ENCODE data around the gene RAB12.
"Not testable (repeated sequence)": the region's sequence is repeated elsewhere in the genome, so short reads cannot be mapped to it uniquely, and the experiment has no call there.

Gene RAB12, protein sequence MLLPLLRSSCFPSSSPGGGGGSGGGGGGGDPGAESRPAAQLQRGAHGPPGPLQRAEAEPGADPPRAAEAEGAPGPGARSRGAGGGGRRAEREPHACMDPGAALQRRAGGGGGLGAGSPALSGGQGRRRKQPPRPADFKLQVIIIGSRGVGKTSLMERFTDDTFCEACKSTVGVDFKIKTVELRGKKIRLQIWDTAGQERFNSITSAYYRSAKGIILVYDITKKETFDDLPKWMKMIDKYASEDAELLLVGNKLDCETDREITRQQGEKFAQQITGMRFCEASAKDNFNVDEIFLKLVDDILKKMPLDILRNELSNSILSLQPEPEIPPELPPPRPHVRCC

DNA sequence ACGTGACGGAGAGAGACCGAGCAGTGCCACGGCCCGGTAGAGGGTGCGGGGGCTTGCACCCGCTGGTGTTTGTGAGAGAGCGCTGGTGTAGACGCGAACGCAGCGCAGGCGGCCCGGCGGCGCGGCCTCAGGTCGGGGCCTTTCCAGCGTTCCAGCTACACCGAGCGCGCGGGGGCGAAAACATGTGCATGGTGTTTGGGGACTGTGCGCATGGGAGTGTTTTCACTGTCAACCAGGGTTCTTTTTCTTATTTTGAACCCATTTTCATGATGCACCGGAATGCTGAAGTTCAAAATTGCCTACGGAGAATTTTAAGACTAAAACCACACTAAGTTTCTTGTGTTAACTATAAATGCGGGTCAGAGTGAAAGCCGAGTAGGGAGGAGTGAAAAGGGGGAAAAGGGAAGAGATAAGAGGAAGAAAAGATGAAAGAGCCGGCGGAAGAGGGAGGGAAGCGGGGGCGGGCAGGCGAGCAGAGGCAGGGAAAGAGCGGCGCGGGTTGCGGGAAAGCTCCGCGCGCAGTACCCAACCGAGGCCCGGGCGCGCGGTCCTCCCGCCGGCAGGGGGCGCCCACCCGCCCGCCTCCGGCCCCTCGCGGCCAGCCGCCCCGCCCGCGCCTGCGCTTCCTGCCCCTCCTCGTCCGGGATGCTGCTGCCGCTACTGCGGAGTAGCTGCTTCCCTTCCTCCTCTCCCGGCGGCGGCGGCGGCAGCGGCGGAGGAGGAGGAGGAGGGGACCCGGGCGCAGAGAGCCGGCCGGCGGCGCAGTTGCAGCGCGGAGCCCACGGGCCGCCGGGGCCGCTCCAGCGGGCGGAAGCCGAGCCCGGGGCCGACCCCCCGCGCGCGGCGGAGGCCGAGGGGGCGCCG is at the start of gene RAB12:
RAB12 (plus strand) TSS at position 643 of the 864 bp plus-strand sequence; CDS start at position 646, 3 bp downstream.
- DNase-seq (ENCODE audit: low read depth, low spot score): peak; percentile 54
- H3K27ac ChIP-seq: peak within 1 kb of the TSS; percentile 30

DNA sequence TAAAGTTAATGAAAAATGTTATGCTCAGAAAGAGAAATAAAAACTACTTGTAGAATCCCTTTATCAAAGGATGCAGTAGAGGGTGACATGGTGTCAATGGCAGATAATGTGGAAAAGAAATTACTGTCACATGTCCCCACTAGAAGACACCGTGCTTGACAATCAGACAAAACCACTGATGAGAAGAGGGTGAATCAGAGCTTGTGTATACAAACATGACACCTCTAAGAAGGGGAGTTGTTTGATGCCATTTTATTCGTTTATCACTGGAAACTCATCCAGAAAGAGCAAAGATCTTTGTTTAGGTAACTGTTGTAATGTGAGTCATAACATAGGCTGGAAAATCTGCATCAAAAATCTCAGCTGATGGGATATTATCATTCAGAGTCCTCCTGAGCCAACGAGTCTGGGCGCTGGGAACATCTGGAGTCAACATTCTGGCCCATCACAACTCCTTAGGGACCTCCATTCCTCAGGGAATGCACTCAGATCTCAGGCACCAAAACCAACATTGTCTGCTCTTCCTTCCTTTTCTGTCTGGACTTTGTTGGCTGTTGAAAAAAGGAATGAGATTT is 49.5 kb upstream of the RAB12 start:
- DNase-seq (ENCODE audit: low read depth, low spot score): no peak

DNA sequence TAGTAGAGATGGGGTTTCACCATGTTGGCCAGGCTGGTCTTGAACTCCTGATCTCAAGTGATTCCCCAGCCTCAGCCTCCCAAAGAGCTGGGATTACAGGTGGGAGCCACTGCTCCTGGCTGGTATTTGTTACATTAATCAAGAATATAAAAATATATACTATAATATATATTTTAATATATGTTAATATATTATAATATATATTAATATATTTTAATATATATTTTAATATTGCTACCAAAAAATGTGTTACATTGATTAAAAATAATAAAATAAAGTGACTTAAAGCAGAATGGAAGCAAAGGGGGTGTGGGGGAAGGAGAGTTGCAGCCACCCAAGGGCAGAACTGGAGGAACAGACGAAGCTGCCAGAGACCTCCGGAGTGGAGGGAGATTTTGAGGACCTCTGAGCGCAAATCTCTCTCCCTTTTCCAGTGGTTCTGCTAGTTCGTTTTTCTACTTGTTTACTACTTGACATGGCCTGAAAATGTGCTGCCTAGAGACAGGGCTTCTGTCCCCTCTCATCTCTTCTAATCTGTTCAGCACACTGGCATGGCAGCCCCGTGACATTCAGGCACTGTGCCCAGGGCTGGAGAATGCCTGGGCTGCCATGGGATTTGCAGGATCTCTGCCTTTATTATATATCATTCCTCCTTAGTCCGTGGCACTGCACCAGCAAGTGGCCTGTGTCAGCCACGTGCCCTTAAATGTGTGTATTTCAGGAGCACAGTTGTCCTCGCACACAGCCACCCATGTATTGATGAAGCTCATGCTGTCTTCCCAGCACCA is 47.9 kb upstream of the RAB12 start:
- no peak for DNase-seq (ENCODE audit: low read depth, low spot score)
- H3K27ac ChIP-seq: no peak overlapping the region

More for the DNA sequence above, 49.5 kb upstream of the RAB12 start:
- no peak overlapping the region for H3K27ac ChIP-seq

DNA sequence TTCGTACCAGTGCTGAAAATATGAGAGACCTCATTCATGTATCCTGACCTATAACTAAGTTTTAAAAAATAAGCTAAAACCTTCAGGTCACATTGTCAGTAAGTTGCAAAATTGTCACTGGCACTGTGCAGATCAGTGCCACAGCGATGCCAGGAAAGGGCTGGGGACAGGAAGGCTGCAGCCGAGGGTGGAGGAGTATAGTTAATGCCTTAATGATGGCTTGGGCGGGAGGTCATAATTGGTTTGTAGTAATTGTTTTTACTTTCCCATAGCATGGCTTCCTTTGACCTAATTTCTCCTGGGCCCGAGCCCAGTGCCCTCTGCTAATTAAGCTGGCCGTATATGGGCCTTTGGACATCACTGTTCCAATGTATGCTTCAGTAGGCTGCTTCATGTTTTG is 47.2 kb upstream of the RAB12 start:
- H3K27ac ChIP-seq: no peak overlapping the region
- DNase-seq (ENCODE audit: low read depth, low spot score): no peak

DNA sequence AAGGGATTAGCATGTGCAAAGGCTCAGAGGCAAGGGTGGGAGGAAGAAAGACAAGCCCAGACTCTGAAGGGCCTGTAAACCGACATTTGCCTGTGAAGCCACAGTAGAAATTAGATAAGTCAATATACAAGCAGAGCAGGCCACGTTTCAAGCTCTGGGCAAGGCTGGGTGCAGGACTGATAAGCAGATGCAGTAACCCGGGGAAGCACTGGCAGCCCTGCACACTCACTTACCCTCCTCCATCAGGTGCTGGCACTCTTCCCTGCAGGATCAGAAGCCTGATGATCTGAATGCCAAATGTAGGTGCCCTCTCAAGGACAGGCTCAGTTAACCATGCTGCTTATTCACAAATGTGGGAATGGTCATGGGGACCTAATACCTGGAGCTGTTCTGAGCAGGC is 46.3 kb upstream of the RAB12 start:
- H3K27ac ChIP-seq: no peak overlapping the region
- no peak for DNase-seq (ENCODE audit: low read depth, low spot score)

DNA sequence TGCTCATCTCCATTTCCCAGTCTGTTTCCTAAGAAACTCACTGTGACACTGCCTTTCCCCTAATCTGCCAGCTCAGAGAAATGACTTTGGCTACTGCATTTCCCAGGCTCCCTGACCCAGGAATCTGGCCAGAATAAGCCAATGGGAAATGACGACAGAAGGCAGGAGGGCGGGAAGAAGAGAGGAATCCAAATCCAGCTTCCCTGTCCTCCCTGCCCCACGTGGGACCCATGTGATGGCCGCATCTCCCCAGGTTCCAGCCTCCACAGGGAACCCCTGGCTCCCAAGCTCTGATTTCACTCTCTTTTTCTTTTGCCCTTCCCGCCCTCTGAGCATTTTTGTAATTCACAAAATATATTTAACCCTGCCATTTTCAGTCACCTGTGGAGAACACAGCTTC is 37.8 kb upstream of the RAB12 start:
- no peak overlapping the region for H3K27ac ChIP-seq
- DNase-seq (ENCODE audit: low read depth, low spot score): no peak

DNA sequence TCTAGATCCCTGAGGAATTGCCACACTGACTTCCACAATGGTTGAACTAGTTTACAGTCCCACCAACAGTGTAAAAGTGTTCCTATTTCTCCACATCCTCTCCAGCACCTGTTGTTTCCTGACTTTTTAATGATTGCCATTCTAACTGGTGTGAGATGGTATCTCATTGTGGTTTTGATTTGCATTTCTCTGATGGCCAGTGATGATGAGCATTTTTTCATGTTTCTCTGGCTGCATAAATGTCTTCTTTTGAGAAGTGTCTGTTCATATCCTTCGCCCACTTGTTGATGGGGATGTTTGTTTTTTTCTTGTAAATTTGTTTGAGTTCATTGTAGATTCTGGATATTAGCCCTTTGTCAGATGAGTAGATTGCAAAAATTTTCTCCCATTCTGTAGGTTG is 35.5 kb upstream of the RAB12 start:
- not testable (repeated sequence) for DNase-seq (ENCODE audit: low read depth, low spot score); H3K27ac ChIP-seq

DNA sequence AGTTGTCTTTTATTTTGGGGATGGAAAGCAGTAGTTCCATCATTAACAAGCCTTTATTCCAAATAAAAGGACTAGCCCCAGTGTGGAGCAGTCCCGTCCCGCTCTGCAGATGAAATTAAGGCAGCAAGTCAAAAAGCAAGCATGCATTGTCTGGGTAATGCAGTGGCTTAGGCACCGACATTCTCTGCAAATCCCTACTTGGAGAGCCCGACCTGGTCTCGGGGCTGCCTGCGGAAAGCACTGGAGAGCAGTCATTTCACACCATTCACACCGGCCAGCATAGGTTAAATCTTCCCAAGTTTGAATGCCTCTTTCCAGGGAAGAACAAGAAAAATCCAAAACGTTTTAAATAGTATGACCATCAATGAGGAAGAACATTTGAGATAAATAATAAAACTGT is 24.4 kb upstream of the RAB12 start:
- H3K27ac ChIP-seq: no peak overlapping the region
- DNase-seq (ENCODE audit: low read depth, low spot score): no peak

DNA sequence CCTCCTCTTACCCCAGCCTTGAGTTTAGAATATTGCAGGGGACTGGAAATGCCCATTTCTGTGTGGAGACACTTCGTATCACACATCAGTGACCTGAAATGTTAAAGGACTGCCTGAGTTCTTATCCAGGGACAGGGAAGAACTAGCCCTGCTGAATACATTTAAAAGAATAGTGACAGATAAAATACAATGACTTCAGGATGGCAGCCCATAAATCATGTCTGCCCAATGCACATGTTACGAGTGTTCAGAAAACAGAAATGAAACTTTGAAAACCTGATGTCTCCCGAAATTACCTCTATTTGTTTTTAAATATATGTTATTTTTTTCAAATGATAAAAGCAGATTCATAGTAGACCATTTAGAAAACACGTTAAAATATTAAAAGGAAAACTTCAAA is 22.3 kb upstream of the RAB12 start:
- no peak for DNase-seq (ENCODE audit: low read depth, low spot score)
- H3K27ac ChIP-seq: no peak overlapping the region

DNA sequence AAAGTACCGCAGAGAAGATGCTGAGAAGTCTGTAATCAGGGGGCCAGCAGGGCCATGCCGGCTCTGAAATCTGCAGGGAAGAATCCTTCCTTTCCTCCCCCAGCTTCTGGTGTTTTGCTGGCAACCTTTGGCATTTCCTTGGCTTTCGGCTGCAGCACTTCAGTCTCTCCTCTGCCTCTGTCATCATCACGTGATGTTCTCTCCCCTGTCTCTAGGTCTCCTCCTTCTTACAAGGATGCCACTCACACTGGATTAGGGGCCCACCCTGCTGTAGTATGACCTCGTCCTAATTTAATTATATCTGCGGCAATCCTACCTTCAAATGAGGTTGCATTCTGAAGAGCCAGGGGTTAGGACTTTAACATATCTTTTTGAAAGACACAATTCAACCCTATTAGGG is 13.8 kb upstream of the RAB12 start:
- DNase-seq (ENCODE audit: low read depth, low spot score): no peak
- no peak overlapping the region for H3K27ac ChIP-seq

DNA sequence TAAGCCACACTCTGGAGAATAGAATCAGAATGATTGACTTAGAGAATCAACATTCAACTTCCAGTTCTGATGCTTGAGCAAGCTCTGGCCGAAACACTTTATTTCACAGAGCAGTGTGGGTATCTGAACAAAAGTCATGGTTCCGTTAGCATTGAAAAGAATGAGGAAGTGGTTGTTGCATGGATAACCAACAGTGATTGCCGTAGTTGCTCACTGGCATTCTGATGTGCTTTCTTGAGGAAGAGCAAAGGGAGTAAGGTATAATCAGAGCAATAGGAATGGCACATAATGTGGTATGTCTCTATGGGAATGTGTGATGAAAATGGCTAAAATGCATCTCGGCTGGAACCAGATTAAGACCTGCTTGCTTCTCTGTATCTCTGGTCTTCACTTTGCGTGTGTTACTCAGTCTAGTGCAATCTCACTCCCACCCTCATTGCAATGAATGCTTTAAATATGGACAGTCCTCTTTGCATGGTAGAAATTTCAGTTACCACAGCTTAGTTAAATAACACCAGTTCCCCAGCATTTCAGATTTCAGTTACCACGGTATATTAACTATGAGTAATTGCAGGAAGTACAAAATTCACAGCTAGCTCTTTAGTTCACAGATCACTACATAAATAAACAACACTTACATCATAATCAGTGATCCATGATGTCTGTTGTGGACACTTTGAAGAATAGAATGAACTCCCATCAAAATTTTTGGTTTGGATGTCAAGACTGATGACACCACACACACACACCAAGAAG is 7.8 kb upstream of the RAB12 start:
- no peak for DNase-seq (ENCODE audit: low read depth, low spot score)
- H3K27ac ChIP-seq: no peak overlapping the region

DNA sequence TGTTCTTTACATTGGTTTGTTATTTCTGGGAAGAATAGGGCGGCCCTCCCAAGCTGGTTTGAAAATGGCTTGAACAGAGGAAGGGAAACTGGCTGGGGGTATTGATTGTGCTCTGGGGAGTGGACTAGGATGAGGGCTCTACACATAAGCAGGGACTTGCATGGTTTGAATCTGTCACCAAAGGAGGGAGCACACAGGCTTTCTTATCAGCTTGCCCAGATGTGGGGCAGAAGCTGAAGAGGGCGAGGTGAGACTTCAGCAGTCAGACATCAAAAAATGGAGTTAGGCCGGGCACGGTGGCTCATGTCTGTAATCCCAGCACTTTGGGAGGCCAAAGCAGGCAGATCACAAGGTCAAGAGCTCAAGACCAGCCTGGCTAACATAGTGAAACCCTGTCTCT is 7.2 kb upstream of the RAB12 start:
- no peak overlapping the region for H3K27ac ChIP-seq

DNA sequence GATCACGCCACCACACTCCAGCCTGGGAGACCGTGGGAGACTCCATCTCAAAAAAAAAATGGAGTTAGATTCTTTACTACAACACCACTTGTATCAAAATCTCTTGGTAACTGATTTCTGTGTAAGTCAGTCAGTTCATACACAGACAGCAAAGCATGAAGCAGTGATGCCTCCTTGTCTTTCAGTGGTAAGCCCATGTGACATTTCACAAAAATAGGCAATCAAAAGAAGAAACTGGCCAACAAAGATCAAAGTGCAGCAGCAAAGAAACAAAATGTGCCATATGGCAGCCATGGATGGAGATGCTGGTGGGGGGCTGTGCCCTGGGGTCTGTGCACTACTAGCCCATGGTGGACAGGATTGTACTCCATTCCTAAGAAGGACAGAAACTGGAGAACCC is 6.7 kb upstream of the RAB12 start:
- H3K27ac ChIP-seq: no peak overlapping the region
- no peak for DNase-seq (ENCODE audit: low read depth, low spot score)

More for the DNA sequence above, 7.2 kb upstream of the RAB12 start:
- no peak for DNase-seq (ENCODE audit: low read depth, low spot score)

DNA sequence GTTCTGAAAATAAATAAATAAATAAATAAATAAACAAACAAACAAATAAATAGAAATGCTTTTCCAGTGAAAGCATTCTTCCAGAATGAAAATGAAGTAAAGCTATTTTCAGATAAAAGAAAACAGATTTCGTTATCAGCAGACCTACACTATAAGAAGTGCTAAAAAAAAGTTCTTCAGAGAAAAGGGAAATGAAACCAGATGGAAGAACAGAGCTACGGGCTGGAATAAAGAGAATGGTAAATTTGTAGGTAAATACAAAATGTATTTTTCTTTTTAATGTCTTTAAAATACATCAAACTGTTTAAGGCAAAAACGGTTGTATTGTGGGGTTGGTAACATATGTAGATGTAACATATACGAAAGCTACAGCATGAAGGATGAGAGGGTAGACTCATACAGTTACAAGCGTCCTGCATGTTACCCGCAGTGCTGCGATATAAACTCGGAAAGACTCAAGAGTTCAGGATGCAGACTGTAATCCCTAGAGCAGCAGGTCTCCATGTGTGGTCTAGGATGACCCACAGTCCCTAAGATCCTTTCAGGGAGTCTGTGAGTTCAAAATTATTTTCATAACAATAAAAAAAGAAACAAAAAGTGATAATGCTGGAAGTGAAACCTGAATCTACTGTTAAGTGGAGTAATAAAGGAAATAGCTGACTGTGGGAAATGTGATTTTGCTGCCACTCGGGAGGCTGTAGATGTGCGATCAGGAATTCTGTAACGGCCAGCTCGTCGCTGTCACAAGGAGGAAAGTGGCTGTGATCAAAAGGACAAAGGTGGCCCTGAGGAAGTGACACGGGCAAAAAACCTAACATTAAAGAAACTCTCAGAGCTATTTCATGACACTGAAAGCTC is 5.3 kb upstream of the RAB12 start:
- no peak overlapping the region for H3K27ac ChIP-seq
- DNase-seq (ENCODE audit: low read depth, low spot score): no peak

DNA sequence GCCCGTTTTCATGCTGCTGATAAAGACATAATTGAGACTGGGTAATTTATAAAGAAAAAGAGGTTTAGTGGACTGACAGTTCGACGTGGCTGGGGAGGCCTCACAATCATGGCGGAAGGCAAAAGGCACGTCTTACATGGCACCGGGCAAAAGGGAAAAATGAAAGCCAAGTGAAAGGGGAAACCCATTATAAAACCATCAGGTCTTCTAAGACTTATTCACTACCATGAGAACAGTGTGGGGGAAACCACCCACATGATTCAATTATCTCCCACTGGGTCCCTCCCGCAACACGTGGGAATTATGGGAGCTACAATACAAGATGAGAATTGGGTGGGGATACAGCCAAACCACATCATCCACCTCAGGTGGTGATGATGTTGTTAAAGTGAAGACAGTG is 3.3 kb upstream of the RAB12 start:
- no peak overlapping the region for H3K27ac ChIP-seq
- no peak for DNase-seq (ENCODE audit: low read depth, low spot score)

DNA sequence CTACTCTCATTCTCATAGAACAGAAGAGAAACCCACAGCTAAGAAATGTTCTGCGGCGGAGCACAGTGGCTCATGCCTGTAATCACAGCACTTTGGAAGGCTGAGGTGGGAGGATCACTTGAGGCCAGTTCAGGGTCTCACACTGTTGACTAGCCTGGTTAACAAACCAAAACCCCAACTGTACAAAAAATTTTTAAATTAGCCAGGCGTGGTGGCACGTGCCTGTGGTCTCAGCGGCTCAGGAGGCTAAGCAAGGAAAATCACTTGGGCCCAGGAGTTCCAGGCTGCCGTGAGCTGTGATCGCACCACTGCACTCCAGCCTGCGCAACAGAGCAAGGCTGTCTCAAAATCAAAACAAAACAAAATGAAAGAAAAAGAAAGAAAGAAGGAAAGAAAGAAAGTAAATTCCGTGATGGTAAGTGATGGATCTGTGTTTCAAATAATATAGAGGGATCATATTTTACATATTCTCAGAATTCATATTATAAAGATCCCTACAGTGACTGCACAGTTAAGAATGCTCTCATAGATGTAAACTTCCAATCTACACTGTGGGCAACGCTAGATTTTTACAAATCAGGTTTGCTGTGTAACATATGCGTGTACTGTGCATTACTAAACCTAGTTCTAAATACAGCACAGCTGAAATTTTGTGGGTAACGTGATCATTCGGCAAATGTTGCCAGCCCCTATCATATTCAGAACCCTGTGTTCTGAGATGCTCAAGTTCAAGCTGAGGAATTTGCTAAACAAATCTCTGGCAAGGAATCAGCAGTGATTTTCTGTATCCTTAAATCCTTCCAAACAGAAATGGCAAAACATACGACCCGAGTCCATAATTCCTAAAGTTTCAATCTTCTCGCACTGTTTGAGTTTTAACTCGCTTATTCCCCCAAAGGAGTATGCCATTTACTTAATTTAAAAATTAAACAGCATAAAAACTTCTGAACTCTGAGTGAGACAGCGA is 1.2 kb upstream of the RAB12 start:
- DNase-seq (ENCODE audit: low read depth, low spot score): no peak
- H3K27ac ChIP-seq: no peak overlapping the region

DNA sequence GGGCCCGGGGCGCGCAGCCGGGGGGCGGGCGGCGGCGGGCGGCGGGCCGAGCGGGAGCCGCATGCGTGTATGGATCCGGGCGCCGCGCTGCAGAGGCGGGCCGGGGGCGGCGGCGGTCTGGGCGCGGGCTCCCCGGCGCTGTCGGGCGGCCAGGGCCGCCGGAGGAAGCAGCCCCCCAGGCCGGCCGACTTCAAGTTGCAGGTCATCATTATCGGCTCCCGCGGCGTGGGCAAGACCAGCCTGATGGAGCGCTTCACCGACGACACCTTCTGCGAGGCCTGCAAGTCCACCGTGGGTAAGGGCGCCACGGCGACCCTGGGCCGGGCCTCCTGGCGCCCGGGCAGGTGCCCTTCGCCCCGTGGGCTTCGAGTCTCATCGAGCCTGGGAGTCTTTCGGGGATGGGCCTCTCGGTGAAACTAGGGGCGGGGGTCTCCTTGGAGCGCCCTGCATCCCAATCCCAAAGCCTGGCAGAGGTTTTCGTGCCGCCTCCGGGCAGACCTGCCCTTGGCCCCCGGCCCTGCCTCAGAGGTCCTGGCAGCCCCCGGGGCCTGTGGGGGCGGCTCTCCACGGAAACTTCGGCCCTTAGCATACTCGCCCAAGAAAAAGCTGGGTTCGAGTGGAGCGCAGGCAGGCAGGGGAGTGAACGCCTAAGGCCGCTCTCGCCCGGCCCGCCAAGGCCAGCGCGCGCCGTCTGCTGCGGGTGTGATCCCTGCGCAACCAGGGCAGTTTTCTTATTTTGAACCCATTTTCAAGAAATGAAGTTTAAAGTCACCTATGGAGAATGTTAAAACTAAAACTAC is 622 bp downstream of the RAB12 start:
- DNase-seq (ENCODE audit: low read depth, low spot score): no peak
- peak overlapping the region; percentile 30 for H3K27ac ChIP-seq
